Prostate gland (tissue), 2 donors: Measurements from ENCODE around the gene FAM177A1.
"Not testable (repeated sequence)": the region's sequence is repeated elsewhere in the genome, so short reads cannot be mapped to it uniquely, and the experiment has no call there.

ENCODE experiments used
- CTCF ChIP-seq, 4 experiments: fragments of 200-600 bp in 2 of 4; fragments of 450-650 bp in 2 of 4; sonication (generic) in 2 of 4; IDR thresholded peaks; 1 replicate in 3 of 4; 2 replicates in 1 of 4; pipeline ENCODE4 v1.5.1; 2016 to 2019; ENCODE audit warnings: antibody characterized with exemption in 4 of 4, mild to moderate bottlenecking in 2 of 4, moderate library complexity in 2 of 4
- POLR2A ChIP-seq: fragments of 450-650 bp; IDR thresholded peaks from one replicate; pipeline ENCODE4 v1.6.1; 2016; ENCODE audit warnings: antibody characterized with exemption, mild to moderate bottlenecking
- POLR2AphosphoS5 ChIP-seq: sonication (generic); formaldehyde crosslinking; IDR thresholded peaks from one replicate; pipeline ENCODE4 v1.6.1; 2017; ENCODE audit warnings: antibody characterized with exemption

GRCh38 chr14:35038312-35038711 is 7.8 kb upstream of the FAM177A1 start:
- TF ChIP-seq POLR2A; CTCF (IDR thresholded peaks at IDR 0.05); POLR2AphosphoS5: not testable (repeated sequence)
